Dedifferentiated amniotic fluid mesenchymal stem cell (primary cell): ENCODE data around the gene RAB19.

ENCODE experiments used
- DNase-seq: peaks from one replicate; pipeline ENCODE4 v3.0.0-alpha.2; 2016; ENCODE audit errors: extremely low spot score

RAB19 gene

GRCh38 chr7:140403878-140404564 is at the start of gene RAB19:
Gene RAB19, plus strand, starts transcription at chr7:140404058. Its CDS starts 3,589 bp downstream, at chr7:140407647.
- DNase-seq, result no peak

- DNase-seq, result no peak
Observed at GRCh38 chr7:140358024-140358411, 45.8 kb upstream of the RAB19 start.

GRCh38 chr7:140358412-140359051 is 45.3 kb upstream of the RAB19 start:
- DNase-seq, result no peak

- no peak for DNase-seq
Observed at GRCh38 chr7:140360697-140361229, 43.1 kb upstream of the RAB19 start.

GRCh38 chr7:140364819-140365218 is 39.0 kb upstream of the RAB19 start:
- DNase-seq, result no peak

- DNase-seq, result no peak
Observed at GRCh38 chr7:140367528-140367927, 36.3 kb upstream of the RAB19 start.

GRCh38 chr7:140369294-140369693 is 34.6 kb upstream of the RAB19 start:
- DNase-seq, result no peak

- DNase-seq, result no peak
Observed at GRCh38 chr7:140375323-140375722, 28.5 kb upstream of the RAB19 start.

GRCh38 chr7:140375892-140376730 is 27.7 kb upstream of the RAB19 start:
- no peak for DNase-seq

GRCh38 chr7:140383954-140384713 is 19.7 kb upstream of the RAB19 start:
- no peak for DNase-seq

- DNase-seq, result no peak
Observed at GRCh38 chr7:140384894-140385545, 18.8 kb upstream of the RAB19 start.

- no peak for DNase-seq
Observed at GRCh38 chr7:140389445-140389844, 14.4 kb upstream of the RAB19 start.

- DNase-seq, result no peak
Observed at GRCh38 chr7:140390034-140390433, 13.8 kb upstream of the RAB19 start.

- no peak for DNase-seq
Observed at GRCh38 chr7:140390466-140391190, 13.2 kb upstream of the RAB19 start.

- no peak for DNase-seq
Observed at GRCh38 chr7:140391634-140392033, 12.2 kb upstream of the RAB19 start.

GRCh38 chr7:140393756-140394306 is 10.0 kb upstream of the RAB19 start:
- DNase-seq, result no peak

GRCh38 chr7:140397784-140398750 is 5.8 kb upstream of the RAB19 start, which contains the start of gene SLC37A3:
Gene SLC37A3, minus strand, starts transcription at chr7:140398530. Its CDS starts 16,004 bp downstream, at chr7:140382526.
- peak; percentile 67 for DNase-seq

- no peak for DNase-seq
Observed at GRCh38 chr7:140398821-140399220, 5.0 kb upstream of the RAB19 start.

GRCh38 chr7:140400381-140400780 is 3.5 kb upstream of the RAB19 start:
- no peak for DNase-seq
